Subcutaneous adipose tissue (tissue), 4 donors: ENCODE measurements around the gene ZNF225. TPM values are rescaled to one million over a fixed set of nuclear protein-coding genes. Genes with fewer than 3 reads are reported as not detected.

ENCODE experiments used
- total RNA-seq, 4 donors: library from RNA; depleted of rRNA; stranded (reverse); fragments of >200 nt; gene quantifications; one replicate each; pipeline ENCODE4 v1.1.0, GENCODE V29; 2016
- TF ChIP-seq, protein P1 (sequence below): fragments of 450-650 bp; IDR thresholded peaks from one replicate; pipeline ENCODE4 v1.5.1; 2016; ENCODE audit warnings: low read depth, mild to moderate bottlenecking, control low read depth, antibody characterized with exemption, moderate library complexity

ZNF225 gene
- 1 to 10 TPM; 3.3 to 5.1 (median 4.1) TPM for total RNA-seq

DNA sequence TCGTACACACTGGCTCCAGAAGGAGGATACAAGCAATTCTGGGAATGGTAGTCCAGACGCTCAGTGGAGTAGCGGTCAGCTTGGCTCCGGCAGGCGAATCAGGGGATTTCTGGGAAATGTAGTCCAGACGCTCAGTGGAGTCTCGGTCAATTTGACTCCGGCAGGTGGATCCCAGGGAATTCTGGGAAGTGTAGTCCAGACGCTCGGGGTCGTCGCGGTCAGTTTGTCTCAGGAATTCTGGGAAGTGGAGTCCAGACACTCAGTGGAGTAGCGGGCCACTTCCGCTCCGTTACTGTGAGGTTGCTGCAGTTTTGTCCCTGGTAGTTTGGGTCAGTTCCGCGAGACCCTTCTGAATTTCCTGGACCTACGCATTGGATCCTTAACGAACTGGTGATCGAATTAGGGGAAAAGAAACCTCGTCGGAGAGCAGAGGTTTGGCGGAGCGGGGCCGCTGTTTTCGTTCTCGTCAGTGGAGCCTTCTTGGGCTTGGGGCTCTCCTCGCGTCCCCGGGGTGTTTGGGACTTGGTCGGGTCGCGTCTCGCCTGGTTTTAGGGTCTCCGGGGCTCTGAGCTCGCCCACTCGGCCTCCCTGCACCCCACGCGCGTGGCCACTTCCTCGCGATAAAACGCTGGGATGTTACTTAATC lies at the start of gene ZNF225:
TSS of gene ZNF225 (plus strand) at position 262 of the 646 bp plus-strand sequence. CDS start 2,429 bp downstream, outside the sequence.
- TF ChIP-seq, protein P1, sequence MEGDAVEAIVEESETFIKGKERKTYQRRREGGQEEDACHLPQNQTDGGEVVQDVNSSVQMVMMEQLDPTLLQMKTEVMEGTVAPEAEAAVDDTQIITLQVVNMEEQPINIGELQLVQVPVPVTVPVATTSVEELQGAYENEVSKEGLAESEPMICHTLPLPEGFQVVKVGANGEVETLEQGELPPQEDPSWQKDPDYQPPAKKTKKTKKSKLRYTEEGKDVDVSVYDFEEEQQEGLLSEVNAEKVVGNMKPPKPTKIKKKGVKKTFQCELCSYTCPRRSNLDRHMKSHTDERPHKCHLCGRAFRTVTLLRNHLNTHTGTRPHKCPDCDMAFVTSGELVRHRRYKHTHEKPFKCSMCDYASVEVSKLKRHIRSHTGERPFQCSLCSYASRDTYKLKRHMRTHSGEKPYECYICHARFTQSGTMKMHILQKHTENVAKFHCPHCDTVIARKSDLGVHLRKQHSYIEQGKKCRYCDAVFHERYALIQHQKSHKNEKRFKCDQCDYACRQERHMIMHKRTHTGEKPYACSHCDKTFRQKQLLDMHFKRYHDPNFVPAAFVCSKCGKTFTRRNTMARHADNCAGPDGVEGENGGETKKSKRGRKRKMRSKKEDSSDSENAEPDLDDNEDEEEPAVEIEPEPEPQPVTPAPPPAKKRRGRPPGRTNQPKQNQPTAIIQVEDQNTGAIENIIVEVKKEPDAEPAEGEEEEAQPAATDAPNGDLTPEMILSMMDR: no peak

DNA sequence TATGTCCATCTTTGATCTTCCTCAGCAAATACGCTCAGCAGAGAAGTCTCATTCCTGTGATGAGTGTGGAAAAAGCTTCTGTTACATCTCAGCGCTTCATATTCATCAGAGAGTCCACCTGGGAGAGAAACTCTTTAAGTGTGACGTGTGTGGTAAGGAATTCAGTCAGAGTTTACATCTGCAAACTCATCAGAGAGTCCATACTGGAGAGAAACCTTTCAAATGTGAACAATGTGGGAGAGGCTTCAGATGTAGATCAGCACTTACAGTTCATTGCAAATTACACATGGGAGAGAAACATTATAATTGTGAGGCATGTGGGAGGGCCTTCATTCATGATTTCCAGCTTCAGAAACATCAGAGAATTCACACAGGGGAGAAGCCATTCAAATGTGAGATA lies 46.9 kb upstream of the ZNF225 start:
- TF ChIP-seq, protein P1: no peak

- TF ChIP-seq, protein P1: no peak
Measured at GRCh38 chr19:44069415-44069814, 43.8 kb upstream of the ZNF225 start.

DNA sequence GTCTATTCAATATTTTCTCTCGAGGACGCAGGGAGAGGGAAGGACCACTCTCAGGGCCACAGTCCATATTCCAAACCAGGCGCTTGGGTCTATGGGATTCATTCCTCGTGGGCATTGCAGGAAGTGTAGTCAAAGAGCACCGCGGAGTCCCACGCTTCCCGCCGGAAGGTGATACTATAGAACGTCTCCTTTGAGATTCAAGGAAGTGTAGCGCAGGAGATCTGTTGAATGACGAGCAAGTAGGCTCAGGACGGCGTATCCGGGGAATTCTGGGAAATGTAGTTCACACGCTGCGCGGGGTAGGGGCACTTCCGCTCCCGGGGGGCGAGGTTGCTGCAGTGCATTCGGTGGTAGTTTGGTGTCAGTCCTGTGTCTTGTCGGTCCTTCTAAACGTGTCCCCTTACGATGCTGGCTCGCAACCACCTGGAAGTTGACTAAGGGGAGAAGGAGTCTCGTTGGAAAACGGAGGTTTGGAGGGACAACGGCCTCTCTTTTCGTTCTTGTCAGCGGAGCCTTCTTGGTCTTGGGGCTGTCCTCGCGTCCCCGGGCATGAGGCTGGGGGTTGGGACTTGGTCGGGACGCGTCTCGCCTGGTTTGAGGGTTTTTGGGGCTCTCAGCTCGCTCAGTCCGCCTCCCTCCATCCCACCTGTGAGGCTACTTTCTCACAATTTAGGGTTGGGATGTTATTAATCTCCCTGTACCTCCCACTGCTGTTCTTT lies 41.2 kb upstream of the ZNF225 start, which contains the start of gene ZNF284:
TSS of gene ZNF284 (plus strand) at position 336 of the 719 bp plus-strand sequence. CDS start 4,231 bp downstream, outside the sequence.
- TF ChIP-seq, protein P1: no peak

GRCh38 chr19:44072543-44073401 lies 40.4 kb upstream of the ZNF225 start:
- TF ChIP-seq, protein P1: no peak

DNA sequence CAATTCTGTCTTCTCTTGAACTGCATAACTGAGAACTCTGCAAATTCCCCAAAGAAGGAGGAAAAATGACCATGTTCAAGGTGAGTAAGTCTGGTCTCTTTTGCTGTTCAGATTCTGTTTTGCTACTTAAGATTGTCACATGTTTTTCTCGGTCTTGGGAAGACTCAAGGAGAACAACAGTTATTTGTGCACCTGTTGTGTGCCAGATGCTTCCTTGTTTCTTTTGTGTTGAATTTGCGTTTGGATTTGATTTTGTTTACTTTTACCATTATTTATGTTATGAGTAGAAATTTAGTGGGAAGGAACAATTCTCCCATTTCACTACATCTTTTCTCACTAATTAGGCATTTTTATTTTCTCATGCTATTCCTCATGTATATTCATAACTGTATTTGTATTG lies 36.9 kb upstream of the ZNF225 start:
- TF ChIP-seq, protein P1: no peak
